Right ventricle myocardium superior (tissue), 1 donor: Measurements from ENCODE around the gene TOMM7. TPM values are rescaled to one million over a fixed set of nuclear protein-coding genes. Genes with fewer than 3 reads are reported as not detected.

Experiments
- ATAC-seq: fragments of 200-7000 bp; cut with Tn5 transposase; one replicate; pipeline ENCODE4 v1.9.1; 2020; ENCODE audit warnings: mild to moderate bottlenecking; ENCODE audit not compliant: poor library complexity
- DNase-seq: peaks from one replicate; pipeline ENCODE4 v3.0.0-alpha.2; 2020
- intact Hi-C: fragments of 100-400 bp; cut with DNase I; formaldehyde crosslinking; loops from one replicate; pipeline ENCODE4 v1.11.2; 2022
- long read RNA-seq: library from polyadenylated mRNA; unstranded; transcript quantifications from one replicate; pipeline ENCODE4 v2.0.0, GENCODE V29; 2021
- total RNA-seq: library from RNA; stranded (reverse); fragmentation: NEBNext Ultra II Directional; extraction: Animal tissue kit (Norgen Biotek cat#: 25700); gene quantifications from one replicate; pipeline ENCODE4 v1.2.1, GENCODE V29; 2021
- donor health status: DM: no; HTN: yes; CAD: no; lungs with severe emphysema.

Gene TOMM7
- 634 TPM for total RNA-seq
- long read RNA-seq, transcript TOMM7-201 (3 exons, 778 nt) = major isoform, 133 of 135 reads
- long read RNA-seq, partial matches to known transcripts = 0 of 135 reads
- long read RNA-seq, other reads (novel, unspliced or antisense) = 1 of 135 reads

DNA sequence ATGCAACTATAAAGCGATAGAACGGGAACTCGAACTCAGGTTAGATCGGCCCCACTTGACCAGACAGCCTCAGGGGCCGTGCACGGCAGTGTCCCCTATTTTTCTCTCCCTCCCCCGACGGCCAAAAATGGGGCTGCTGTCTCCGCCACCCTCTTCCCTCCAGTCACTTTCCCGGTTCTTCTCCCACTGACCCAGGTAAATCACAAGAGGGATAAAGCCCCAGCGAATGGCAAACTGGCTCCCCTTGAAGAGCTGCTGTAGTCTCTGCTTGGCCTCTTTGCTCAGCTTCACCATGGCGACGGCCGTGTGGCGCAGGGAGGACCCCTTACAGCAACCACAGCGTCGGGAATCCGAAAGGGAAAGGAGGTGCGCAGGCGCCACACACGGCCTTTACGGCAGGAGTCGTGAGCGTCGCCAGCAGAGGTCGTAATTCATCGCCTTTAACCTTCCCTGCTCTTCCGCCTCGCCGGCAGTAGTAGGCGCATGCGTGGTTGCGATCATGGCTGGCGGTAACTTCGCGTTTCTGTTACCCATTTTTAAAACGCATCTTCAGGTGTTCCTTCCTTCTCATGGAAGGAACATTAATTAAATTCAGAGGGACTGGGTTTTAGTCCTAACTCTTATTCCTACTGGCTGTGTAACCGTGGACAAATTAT, at the start of gene TOMM7:
Gene TOMM7, minus strand, starts transcription at position 364 of the 656 bp plus-strand sequence. Its CDS starts 70 bp downstream, at position 294.
- intact Hi-C loops = loop anchor here (10.0 kb wide), 1 partner anchor 232 kb away; no protein-coding TSS in a partner anchor
- peak; percentile 98 for ATAC-seq
- peak; percentile 94 for DNase-seq

- intact Hi-C loops = no loop called here
- no peak for DNase-seq
- no peak for ATAC-seq
Observed at GRCh38 chr7:22872096-22872807, 49.6 kb upstream of the TOMM7 start.

DNA sequence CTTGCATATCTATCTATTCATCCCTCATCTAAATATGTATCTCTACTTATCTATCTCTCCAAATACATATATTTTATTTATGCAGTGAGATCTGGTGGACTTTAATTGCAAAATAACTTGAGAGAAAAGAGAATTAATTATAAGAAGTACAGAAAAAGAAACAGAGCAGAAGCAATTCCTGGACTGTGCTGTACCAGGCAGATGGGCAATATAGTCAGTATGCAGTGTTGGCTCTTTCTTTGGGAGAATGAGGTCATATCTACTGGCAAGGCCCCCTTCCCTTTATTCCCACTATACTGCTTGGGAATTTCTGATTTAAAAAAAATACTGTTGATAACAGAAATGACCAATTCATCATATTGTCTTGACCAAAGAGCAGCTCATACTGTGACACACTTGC, 49.0 kb upstream of the TOMM7 start:
- intact Hi-C loops = no loop called here
- no peak for ATAC-seq
- DNase-seq = no peak

DNA sequence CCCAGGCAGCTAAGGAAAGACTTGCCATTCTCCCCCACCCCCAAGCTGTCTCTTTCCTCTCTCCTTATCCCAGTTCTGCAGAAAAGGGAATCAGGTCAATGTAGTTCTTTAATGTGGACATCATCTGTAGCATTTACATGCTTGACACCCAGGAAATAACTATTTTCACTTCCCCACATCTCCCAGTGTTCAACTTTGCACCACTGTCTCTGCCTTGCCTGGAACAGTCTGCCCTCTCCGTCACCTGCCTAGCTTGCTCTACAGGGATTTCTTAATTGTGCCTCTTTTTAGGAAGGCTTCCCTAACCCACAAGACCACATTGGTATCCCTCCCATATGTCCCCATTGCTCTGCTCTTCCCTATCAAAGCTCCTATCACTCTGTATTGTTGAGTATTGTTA, 45.9 kb upstream of the TOMM7 start:
- DNase-seq (no peak), ATAC-seq (no peak)
- intact Hi-C loops = no loop called here

- intact Hi-C loops = no loop called here
- DNase-seq (no peak), ATAC-seq (peak; percentile 6)
Observed at GRCh38 chr7:22867589-22867988, 44.9 kb upstream of the TOMM7 start.

- DNase-seq (no peak), ATAC-seq (peak; percentile 77)
- intact Hi-C loops = no loop called here
Observed at GRCh38 chr7:22867003-22867402, 44.4 kb upstream of the TOMM7 start.

GRCh38 chr7:22865602-22865960, 42.9 kb upstream of the TOMM7 start:
- intact Hi-C loops = no loop called here
- no peak for ATAC-seq
- no peak for DNase-seq

DNA sequence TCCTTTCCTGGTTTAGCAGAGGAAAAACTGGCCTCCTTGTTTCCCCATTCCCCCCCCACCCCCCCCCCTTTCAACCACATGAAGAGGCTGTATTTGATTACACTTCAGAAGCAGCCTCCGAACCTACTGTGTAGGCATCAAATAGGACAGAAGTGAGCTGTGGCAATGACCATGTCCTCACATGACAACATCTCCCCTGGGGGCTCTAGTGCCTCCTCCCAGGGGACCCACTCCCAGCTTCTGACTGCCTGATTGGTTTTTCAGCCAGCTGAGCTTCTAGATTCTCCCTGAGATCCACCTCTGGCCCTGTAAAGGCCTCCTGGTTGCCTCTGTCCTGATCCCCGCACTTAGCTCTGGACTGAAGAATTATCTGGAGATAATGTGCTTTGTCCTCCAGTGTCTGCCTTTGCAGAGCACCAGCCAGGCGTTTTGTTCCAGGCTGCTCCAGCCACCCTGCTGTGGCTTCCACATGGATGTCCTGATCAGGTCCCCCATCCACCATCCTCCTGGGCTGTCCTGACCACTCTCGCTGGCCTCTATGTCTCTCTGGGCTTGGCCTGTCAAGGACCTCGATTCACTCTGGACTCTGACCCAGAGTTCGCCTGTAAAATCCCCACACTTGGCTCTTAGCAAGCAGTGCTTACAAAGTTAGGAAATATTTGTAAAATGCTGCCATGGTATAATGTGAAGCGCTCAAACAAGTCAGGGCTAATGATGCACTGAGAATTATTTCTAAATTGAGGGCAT, 42.4 kb upstream of the TOMM7 start:
- DNase-seq = no peak
- intact Hi-C loops = no loop called here
- peak; percentile 39 for ATAC-seq

GRCh38 chr7:22864301-22864700, 41.7 kb upstream of the TOMM7 start:
- DNase-seq = no peak
- intact Hi-C loops = no loop called here
- ATAC-seq = no peak

- ATAC-seq (no peak), DNase-seq (no peak)
- intact Hi-C loops = no loop called here
Observed at GRCh38 chr7:22863156-22863899, 40.7 kb upstream of the TOMM7 start.

GRCh38 chr7:22861576-22861975, 38.9 kb upstream of the TOMM7 start:
- intact Hi-C loops = no loop called here
- DNase-seq (no peak), ATAC-seq (no peak)

- no peak for DNase-seq
- no peak for ATAC-seq
- intact Hi-C loops = no loop called here
Observed at GRCh38 chr7:22860784-22861482, 38.3 kb upstream of the TOMM7 start.

DNA sequence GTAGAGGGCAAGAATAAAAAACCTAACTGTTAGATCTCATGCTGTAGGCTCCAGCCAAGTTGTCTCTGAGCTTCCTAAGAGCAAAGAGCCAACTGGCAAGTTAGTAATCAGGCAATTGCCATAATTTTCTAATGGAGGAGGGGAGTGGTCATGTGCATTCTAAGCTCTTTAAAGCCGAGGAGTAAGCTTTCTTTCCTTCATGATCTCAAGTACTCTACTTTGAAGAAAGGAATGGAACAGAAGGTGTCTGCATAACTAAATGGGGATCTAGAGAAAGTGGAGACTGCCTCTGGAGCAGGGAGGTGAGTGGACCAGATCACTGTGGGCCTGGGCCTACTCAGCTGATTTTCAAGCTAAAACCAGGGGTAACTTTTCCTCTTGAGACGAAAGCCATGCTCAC, 37.7 kb upstream of the TOMM7 start:
- no peak for DNase-seq
- no peak for ATAC-seq
- intact Hi-C loops = no loop called here

- ATAC-seq (no peak), DNase-seq (no peak)
- intact Hi-C loops = loop anchor here (5.0 kb wide), 1 partner anchor 153 kb away; the partner anchor contains the start of gene HYCC1
Observed at GRCh38 chr7:22859641-22860290, 37.1 kb upstream of the TOMM7 start.

DNA sequence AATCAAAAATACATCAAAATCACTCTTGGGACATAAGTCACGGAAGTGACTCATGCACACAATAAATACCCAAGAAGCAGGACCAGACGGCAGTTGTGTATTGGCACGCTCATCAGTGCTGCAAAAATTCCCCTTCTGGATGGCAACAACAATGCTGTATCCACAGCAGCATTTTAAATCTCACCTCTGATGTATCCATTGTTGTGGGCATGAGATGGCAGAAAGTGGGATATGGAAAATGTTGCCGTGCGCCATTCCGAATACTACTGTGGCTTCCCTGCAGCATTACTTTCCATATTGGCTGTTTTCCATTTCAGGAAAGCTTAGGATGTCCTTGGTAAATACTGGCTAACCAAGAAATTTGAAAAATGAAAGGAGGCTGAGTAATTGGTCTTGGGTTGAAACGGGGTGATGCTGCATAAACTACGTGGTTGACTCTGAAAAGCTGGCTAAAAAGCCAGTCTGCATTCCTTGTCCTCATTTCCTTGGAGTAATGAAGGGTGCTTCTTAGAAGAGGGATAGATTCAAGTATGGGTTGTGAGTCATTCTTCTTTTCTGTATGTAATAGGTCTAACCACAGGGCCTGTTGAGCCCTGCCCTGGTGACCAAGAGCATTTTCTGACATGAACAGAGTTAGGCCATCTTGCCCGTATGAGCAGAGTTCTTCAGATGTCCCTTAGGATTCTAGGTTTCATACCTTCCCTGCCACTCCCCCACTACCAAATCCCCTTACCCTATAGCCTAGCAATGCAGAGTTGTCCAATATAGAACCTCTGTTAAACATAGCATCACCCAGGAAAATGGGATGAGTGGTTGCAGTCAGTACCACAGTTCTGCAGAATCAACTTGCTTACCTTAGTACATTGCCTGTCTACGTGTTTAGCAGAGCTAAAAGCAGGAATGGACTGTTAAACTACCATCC, 36.3 kb upstream of the TOMM7 start:
- intact Hi-C loops = loop anchor here (5.0 kb wide), 1 partner anchor 153 kb away; the partner anchor contains the start of gene HYCC1
- ATAC-seq = no peak

GRCh38 chr7:22858274-22858639, 35.6 kb upstream of the TOMM7 start:
- DNase-seq (no peak), ATAC-seq (no peak)
- intact Hi-C loops = loop anchor here (5.0 kb wide), 1 partner anchor 154 kb away; the partner anchor contains the start of gene HYCC1

More for the DNA sequence above, 36.3 kb upstream of the TOMM7 start:
- DNase-seq = no peak

- ATAC-seq (no peak), DNase-seq (no peak)
- intact Hi-C loops = loop anchor here (5.0 kb wide), 1 partner anchor 156 kb away; the partner anchor contains the start of gene HYCC1
Observed at GRCh38 chr7:22856416-22856815, 33.8 kb upstream of the TOMM7 start.
